Inferior parietal cortex (tissue), 1 donor: ENCODE results near the gene PGPEP1.
A peak's percentile ranks its signal among the peaks of the same experiment; 100 is the strongest.
"Not testable (repeated sequence)": the region's sequence is repeated elsewhere in the genome, so short reads cannot be mapped to it uniquely, and the experiment has no call there.

ENCODE experiments used
- DNase-seq: peaks from one replicate; pipeline ENCODE4 v3.0.0-alpha.2; 2016; ENCODE audit errors: extremely low spot score

Gene PGPEP1

DNA sequence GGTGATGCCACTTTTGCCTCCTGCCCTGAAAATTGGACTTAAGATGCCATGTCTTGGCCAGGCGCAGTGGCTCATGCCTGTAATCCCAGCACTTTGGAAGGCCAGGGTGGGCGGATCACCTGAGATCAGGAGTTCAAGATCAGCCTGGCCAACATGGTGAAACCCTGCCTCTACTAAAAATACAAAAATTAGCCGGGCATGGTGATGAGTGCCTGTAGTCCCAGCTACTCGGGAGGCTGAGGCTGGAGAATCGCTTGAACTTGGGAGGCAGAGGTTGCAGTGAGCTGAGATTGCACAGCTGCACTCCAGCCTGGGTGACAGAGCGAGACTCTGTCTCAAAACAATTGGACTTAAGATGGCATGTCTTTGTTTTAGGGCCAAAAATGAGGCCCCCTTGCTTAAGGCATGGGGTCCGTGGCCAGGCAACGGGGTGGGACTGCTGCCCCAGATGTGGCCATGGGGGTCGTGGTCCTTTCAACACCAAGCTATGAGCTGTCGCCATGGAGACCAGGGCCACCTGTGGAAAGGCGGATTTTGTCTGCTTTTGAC is 24.0 kb downstream of the PGPEP1 start:
- not testable (repeated sequence) for DNase-seq

DNA sequence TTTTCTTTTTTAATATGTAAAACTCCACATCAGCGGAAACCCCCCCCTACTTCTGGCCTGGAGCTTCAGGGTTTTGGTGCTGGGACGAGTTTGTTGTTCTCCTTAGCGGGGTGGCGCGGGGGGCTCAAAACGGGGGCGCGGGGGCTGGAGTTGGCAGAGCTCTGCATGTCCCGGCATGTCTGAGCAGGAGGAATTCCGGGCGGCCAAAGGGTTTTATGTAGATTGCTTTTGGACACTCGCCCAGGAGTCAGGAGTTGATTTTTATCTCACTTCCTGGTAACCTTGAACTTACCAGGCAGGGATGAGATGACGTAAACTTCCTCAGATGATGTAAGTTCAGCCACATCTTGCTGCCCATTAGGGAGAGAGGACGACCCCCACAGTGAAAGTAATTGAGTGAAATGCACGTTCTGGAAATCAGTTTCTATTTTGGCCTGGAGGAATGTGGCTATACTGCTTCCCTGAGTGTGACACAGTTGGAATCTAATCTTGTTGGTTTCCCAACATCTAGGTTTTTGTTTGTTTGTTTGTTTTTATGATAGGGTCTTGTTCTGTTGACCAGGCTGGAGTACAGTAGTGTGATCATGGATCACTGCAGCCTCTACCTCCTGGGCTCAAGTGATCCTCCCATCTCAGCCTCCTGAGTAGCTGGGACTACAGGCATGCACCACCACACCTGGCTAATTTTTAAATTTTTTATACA is 24.6 kb downstream of the PGPEP1 start:
- peak; percentile 47 for DNase-seq

DNA sequence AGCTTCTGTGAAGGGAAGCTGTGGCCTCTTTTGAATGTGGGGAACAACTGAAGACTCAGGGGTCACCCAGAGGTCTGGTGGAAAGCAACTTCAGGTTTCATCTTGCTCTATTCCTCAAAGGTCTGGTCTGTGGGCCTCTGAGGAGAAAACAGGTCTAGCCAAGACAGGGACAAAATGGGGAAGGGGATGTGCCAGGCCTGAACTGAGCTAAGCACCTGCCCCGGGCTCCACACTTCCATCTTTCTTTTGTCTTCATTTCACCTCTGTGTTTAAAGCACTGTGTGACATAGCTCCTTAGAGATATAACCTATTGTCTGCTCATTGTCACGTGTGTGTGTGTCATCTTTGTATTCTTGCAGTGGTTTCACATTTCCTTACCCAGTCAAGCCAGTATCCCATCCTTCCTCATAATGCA is 25.6 kb downstream of the PGPEP1 start:
- no peak for DNase-seq

DNA sequence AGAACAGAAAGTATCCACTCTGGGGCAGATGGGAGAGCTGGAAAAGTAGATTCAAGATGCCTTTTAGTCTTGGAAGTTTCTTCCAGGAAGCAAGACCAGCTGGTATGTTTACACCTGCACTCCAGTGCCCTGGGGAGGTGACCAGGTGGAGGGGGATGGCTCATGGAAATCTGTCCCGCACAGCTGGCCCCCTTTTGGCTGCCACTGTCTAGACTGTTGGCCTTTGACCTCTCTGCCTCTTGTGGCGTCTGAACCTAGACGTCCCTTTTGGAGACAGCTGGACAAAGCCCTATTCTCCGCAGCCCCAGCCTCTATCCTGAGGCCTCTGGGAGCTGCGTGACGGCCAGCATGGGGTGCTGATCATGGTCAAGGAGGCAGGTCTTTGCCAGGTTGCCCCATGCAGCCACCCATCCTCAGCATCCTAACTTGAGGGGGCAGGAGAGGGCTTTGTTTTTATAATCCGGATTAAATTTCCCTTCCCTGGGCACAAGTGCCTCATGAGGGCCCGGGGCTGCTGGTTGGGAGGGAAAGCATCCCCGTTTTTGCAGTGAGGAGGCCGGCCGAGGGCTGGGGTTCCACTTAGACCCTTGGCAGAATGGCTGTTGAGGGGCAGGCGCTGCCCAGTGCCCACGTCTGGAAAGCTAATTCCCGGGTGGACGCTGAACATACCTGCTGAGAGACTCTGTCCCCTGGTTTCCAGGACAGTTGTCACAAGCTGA is 28.3 kb downstream of the PGPEP1 start:
- DNase-seq = no peak

DNA sequence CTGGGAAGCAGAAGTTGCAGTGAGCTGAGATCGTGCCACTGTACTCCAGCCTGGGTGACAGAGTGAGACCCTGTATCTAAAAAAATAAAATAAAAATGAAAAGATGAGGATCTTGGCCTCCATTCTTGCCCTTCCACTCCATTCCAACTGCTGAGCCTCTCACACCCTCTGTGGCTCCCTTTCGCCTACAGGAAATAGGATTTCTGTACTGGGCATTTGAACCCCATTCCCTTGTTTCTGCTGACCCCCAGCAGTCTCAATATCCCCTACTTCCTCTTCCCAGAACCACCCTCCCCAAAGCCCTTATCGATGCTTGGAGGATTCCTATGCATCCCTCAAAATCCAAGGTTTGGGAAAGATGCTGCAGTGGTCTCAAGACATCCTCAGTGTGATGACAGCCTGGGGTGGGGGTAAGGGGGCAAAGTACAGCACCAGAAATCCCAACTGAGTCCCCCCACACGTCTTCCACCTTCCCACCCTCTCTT is 33.1 kb downstream of the PGPEP1 start:
- no peak for DNase-seq

DNA sequence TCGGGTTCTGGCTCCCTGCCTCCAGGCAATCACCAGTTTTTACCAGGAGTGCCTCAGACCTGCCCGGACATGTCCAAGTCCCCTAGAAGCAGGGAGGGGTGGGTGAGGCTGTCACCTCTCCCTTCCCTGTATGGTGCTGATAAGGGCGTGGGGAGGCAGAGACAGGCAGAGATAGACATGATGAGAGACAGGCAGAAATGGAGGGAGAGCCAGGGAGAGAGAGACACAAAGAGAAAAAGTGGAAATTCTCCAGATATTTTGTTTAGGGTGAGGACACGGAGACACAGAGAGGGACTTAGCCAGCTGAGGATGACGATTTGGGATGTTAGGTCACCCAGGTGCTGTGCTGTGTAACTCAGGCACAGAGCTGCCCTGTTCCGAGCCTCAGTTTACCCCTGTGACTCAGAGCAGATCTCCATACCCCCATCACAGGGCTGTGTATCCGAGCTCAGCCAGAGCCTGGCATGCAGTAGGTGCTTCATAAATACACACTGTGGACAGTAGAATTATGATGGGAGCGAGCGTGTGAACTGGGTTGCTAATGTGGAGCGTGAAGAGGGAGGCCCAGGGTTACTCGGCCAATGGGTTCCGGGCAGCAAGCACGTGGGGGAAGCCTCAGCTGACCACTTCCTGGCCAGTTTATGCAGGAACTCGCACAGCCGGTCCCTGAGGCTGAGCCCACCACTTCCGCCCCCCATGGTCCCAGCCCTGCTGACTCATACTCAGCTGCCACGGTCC is 33.7 kb downstream of the PGPEP1 start:
- DNase-seq = peak; percentile 58

DNA sequence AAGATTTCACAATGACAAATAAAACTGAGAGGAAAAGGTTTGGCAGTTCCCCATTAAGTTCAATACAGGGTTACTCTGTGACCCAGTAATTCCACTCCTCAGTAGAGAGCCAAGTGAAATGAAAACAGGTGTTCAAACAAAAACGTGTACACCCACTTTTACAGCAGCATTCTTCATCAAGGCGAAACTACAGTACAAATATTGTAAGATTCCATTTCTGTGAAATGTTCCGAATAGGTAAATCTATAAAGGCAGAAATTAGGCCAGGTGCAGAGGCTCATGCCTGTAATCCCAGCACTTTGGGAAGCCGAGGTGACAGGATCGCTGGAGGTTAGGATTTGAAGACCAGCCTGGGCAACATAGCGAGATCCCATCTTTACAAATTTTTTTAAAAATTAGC is 36.6 kb downstream of the PGPEP1 start:
- DNase-seq = no peak

DNA sequence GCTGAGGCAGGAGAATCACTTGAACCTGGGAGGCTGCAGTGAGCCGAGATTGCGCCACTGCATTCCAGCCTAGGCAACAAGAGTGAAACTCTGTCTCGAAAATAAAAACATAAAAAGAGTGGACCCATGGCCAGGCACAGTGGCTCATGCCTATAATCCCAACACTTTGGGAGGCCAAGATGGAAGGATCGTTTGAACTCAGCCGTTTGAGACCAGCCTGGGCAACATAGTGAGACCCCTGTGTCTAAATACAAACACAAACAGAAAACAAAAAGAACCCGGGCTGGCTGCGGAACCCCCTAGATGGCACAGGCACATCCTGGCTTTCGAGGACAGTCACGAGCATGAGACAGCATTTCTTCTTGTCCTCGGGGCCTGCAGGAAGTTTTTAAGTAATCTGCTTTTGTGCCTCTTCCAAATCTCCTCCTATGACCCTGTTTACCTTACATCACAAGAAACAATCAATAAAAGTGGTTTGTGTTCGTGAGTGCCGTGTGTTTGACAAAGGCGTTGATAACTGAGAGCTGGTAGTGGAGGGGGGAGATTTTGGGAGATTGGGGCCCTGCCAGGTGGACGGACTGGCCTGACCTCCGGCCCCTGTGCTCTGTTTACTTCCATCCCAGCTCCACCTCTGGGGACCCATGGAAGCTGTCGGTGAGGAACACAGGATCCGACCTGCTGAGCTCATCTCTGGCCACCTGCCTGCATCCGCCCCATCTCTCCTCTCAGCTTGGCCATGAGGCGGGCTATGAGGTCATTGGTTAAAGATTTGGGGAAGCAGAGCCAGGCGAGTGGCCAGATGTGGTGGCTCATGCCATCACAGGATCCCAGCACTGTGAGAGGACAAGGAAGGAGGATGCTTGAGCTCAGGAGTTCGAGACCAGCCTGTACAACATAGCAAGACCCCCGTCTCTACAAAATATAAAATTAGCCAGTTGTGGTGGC is 39.7 kb downstream of the PGPEP1 start:
- DNase-seq = no peak

DNA sequence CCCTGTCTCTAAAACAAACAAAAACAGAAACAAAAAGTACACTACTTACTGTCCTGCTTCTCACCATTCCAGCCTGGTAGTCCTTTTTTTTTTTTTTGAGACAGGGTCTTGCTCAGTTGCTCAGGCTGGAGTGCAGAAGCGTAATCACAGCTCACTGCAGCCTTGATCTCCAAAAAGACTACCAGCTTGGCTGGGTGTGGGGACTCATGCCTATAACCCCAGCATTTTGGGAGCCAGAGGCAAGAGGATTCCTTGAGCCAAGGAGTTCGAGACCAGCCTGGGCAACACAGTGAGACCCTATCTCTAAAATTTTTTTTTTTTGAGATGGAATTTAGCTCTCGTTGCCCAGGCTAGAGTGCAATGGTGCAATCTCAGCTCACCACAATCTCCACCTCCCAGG is 40.4 kb downstream of the PGPEP1 start:
- no peak for DNase-seq

DNA sequence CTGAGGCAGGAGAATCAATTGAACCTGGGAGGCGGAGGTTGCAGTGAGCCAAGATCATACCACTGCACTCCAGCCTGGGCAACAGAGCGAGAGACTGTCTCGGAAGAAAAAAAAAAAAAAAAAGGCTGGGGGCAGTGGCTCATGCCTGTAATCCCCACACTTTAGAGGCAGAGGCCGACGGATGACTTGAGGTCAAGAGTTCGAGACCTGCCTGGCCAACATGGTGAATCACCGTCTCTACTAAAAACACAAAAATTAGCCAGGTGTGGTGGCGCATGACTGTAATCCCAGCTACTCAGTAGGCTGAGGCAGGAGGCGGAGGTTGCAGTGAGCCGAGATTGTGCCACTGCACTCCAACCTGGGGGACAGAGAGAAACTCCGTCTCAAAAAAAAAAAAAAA is 43.2 kb downstream of the PGPEP1 start:
- DNase-seq = not testable (repeated sequence)

DNA sequence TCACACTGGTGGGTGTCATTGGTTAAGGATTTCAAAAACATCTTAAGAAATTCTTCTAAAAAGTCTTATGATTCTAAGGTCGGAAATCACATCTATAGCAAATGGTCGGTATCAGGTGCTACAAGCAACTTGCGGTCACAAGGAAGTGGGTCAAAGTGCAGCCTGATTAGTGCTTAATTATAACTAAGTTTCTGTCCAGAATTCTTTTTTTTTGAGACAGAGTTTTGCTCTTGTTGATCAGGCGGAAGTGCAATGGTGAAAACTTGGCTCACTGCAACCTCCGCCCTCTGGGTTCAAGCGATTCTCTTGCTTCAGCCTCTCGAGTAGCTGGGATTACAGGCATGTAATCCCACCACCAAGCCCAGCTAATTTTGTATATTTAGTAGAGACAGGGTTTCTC is 44.4 kb downstream of the PGPEP1 start:
- DNase-seq = no peak

DNA sequence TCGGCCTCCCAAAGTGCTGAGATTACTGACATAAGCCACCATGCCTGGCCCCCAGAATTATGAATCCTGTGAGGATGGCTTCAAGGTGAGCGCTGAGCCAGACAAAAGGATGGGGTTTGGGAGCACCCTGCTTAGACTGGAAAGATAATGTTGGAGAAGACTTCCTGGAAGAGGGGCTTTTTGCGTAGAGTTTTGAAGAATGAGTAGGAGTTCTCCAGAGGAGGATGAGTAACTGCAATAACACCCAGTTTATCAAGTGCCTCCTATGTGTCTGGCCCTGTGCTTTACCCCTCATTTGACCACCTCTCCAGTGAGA is 44.9 kb downstream of the PGPEP1 start:
- DNase-seq = no peak

DNA sequence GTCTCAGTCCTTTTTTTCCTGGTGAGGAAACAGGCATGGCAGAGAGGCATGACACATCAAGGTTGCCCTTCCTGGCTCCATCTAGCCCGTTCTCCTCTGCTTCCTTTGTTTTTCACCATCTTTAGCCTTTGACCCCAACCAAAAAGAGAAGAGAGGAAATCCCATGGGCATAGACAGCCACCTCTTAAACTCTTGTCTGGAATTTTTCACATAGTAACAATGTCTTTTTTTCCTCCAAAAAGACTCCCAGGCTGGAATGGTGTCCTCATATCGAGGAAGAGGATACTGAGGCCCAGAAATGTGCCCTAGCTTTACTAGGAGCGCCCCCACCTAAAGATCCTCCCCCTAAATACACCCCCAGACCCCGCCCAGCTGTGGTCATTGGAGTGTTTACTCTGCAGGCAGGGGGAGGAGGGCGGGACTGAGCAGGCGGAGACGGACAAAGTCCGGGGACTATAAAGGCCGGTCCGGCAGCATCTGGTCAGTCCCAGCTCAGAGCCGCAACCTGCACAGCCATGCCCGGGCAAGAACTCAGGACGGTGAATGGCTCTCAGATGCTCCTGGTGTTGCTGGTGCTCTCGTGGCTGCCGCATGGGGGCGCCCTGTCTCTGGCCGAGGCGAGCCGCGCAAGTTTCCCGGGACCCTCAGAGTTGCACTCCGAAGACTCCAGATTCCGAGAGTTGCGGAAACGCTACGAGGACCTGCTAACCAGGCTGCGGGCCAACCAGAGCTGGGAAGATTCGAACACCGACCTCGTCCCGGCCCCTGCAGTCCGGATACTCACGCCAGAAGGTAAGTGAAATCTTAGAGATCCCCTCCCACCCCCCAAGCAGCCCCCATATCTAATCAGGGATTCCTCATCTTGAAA is 45.5 kb downstream of the PGPEP1 start, which contains the start of gene GDF15:
Gene GDF15 (plus strand): TSS at position 484 of the 868 bp plus-strand sequence. CDS start 32 bp downstream, at position 516.
- peak; percentile 34 for DNase-seq

DNA sequence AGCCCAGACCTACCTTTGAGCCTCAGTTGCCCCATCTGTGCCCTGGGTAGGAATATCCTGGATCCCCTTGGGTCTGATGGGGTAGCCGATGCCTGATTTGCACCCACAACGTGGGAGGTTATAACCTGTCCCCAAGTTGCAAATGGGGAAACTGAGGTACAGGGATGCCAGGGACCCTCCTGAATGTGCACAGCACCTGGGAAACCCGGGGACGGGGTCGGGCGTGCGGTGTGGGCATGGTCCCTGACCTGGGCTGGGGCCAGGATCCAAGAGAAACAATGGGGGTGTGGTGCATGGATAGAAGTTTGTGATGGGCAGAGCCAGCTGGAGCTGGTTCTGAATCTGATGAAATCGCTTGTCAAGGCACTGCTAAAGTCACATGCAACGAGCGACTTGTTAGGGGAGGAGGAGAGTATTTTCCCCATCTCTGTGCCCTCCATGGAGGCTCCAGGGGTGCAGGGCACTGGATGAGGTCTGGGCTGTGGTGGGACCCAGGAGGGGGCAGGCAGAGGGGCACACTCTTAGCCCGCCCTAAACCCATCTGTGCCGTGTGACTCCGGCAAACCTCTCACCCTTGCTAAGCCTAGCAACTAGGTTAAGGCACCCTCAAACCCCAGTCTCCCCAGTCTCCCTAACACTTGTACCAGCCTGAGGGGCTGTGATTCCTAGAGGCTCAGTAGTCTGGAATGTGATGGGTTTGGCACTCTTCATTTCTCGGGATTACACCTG is 46.3 kb downstream of the PGPEP1 start:
- DNase-seq = no peak

DNA sequence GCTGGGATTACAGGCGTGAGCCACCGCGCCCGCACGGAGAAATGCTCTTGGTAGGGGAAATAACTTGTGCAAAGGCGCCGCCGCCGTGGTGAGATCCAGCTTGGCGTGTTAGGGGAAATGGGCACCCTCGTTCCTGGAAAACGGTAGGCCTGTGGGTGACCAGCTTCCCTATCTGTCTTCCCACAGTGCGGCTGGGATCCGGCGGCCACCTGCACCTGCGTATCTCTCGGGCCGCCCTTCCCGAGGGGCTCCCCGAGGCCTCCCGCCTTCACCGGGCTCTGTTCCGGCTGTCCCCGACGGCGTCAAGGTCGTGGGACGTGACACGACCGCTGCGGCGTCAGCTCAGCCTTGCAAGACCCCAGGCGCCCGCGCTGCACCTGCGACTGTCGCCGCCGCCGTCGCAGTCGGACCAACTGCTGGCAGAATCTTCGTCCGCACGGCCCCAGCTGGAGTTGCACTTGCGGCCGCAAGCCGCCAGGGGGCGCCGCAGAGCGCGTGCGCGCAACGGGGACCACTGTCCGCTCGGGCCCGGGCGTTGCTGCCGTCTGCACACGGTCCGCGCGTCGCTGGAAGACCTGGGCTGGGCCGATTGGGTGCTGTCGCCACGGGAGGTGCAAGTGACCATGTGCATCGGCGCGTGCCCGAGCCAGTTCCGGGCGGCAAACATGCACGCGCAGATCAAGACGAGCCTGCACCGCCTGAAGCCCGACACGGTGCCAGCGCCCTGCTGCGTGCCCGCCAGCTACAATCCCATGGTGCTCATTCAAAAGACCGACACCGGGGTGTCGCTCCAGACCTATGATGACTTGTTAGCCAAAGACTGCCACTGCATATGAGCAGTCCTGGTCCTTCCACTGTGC is 47.9 kb downstream of the PGPEP1 start:
- peak; percentile 75 for DNase-seq

DNA sequence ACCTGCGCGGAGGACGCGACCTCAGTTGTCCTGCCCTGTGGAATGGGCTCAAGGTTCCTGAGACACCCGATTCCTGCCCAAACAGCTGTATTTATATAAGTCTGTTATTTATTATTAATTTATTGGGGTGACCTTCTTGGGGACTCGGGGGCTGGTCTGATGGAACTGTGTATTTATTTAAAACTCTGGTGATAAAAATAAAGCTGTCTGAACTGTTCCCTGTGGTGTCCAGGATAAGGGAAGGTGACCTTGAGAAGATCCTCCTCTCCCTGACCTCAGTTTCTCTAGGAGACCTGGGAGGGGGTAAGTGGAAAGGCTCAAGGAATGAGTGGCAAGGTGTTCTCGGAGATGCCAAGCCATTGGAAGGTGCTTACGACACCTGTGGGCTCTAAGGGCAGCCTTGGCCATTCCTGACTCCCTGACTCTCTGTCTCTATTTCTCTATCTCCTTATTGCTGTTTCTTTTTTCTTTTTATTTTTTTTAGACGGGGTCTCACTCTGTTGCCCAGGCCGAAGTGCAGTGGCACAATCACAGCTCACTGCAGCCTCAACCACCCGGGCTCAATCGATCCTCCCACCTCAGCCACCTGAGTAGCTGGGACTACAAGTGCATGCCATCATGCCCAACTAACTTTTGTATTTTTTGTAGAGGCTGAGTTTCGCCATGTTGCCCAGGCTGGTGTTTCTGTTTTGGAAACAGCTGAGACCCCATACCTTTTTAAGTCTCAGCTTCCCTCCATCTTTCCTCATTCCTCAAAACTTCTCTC is 48.7 kb downstream of the PGPEP1 start:
- no peak for DNase-seq

DNA sequence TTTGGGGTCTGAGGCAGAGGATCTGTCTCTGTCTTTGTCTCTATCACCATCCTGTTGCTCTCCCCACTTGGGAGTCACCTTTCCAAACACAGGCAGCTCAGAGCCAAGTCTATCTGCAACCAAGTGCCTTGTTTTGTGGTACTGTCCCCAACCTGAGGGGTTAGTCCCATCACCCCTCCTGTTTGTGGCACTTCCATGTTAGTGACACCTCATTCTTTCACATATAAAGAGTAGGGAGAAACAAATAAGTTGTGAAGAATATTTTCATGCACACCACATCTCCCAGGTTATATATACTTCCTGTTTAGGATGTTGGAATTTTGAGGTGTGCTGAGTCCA is 49.3 kb downstream of the PGPEP1 start:
- DNase-seq = no peak
